AG04449 (cell line): Measurements from ENCODE around the gene ZNF668.
"Not testable (repeated sequence)": the region's sequence is repeated elsewhere in the genome, so short reads cannot be mapped to it uniquely, and the experiment has no call there.

Experiments used
- CTCF ChIA-PET: fragments of 350-600 bp; formaldehyde crosslinking; extraction: SDS; loops from one replicate; lab custom pipeline; 2021; ENCODE audit warnings: antibody characterized with exemption; lab: Yijun Ruan, JAX
- POLR2A ChIA-PET: fragments of 400-600, 350-600 bp; formaldehyde crosslinking; extraction: SDS; loops from one replicate; lab custom pipeline; 2020; ENCODE audit warnings: antibody characterized with exemption, inconsistent platforms; lab: Yijun Ruan, JAX
- DNase-seq: peaks from one replicate; pipeline ENCODE4 v3.0.0-alpha.2; 2010; ENCODE audit warnings: low read depth, low spot score
- H3K4me3 ChIP-seq: 2 replicates; pipeline ENCODE4 v1.5.1; 2011; ENCODE audit warnings: low read depth, mild to moderate bottlenecking, control low read depth, low read length
- CTCF ChIP-seq: IDR thresholded peaks from one replicate; pipeline ENCODE4 v1.5.1; 2011; ENCODE audit warnings: mild to moderate bottlenecking, moderate library complexity, low read length, control low read depth, inconsistent platforms; ENCODE audit not compliant: insufficient read depth; ENCODE audit errors: missing control alignments

The ZNF668 gene

DNA sequence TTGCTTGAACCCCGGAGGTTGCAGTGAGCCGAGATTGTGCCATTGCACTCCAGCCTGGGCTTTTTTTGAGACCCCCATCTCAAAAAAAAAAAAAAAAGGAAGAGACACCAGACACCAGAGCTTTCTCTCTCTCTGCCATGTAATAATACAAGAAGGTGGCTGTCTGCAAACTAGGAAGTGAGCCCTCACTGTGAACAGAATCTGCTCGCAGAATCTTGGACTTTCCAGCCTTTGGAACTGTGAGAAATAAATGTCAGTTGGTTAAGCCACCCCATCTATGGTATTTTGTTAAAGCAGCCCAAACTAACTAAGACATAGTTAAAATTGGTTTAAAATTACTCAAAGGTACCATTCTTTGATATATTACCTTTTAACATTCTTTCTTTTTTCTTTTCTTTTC lies 53.5 kb downstream of the ZNF668 start:
- DNase-seq, result no peak
- ChIA-PET POLR2A (no interaction called here), CTCF (no interaction called here)
- H3K4me3 ChIP-seq, result no peak overlapping the region
- no peak for TF ChIP-seq CTCF

GRCh38 chr16:31017756-31018155 lies 56.3 kb downstream of the ZNF668 start:
- CTCF ChIA-PET, H3K4me3 ChIP-seq, POLR2A ChIA-PET, DNase-seq: not testable (repeated sequence)

DNA sequence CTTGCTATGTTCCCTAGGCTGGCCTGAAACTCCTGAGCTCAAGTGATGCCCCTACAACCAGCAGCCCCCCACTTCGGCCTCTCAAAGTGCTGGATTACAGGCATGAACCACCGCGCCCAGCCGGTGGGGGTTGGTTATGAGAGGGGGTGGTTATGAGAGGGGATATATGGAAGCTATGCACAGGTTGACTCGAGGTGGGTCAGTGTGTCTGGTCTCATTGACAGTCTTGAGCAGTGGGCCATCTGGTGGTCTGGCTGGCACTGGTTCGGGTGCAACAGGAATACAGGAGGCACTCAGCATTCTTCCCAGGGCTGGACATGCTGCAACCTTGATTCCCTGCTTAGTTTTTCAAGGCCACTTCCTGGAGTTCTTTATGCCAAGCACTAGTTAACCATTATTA lies 58.0 kb downstream of the ZNF668 start:
- ChIA-PET POLR2A (no interaction called here), CTCF (no interaction called here)
- DNase-seq, result no peak
- H3K4me3 ChIP-seq, result no peak overlapping the region
- no peak for TF ChIP-seq CTCF

DNA sequence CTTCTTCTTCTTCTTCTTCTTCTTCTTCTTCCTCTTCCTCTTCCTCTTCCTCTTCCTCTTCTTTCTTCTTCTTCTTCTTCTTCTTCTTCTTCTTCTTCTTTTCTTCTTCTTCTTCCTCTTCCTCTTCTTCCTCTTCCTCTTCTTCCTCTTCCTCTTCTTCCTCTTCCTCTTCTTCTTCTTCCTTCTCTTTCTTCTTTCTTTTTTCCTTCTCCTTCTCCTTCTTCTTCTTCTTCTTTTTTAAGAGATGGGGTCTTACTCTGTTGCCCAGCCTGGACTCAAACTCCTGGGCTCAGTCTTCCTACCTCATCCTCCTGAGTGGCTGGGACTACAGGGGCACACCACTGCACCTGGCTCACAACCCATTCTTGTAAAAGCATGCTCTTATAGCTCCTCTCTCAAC lies 60.7 kb downstream of the ZNF668 start:
- CTCF ChIA-PET, result interaction anchor here (1.1 to 1.3 kb wide), 2 partner anchors 10 to 11 kb away, joined by 3 read pairs; no protein-coding TSS in a partner anchor
- POLR2A ChIA-PET, H3K4me3 ChIP-seq, DNase-seq: not testable (repeated sequence)

GRCh38 chr16:31011815-31012214 lies 62.2 kb downstream of the ZNF668 start:
- POLR2A ChIA-PET, result interaction anchor here (0.8 kb wide), 1 partner anchor 14 kb away, joined by 3 read pairs; no protein-coding TSS in a partner anchor
- not testable (repeated sequence) for DNase-seq, H3K4me3 ChIP-seq
- CTCF ChIA-PET, result interaction anchor here (1.3 kb wide), 1 partner anchor 9 kb away, joined by 3 read pairs; no protein-coding TSS in a partner anchor
